GM19239 (cell line): Measurements from ENCODE around the gene EDEM2.
"Not testable (repeated sequence)": the region's sequence is repeated elsewhere in the genome, so short reads cannot be mapped to it uniquely, and the experiment has no call there.

ENCODE experiments used
- DNase-seq: peaks from one replicate; pipeline ENCODE4 v3.0.0; 2011; ENCODE audit warnings: low spot score; ENCODE audit not compliant: insufficient read length
- FAIRE-seq: peaks from 2 replicates; lab custom pipeline; 2011; peaks lifted over from hg19 to GRCh38; lab: Jason Lieb, UNC

EDEM2 gene

GRCh38 chr20:35133031-35133430 lies 14.1 kb downstream of the EDEM2 start:
- no peak for FAIRE-seq
- DNase-seq: no peak

- no peak for DNase-seq
- no peak for FAIRE-seq
Observed at GRCh38 chr20:35131934-35132333, 15.2 kb downstream of the EDEM2 start.

GRCh38 chr20:35129647-35130069 lies 17.5 kb downstream of the EDEM2 start:
- DNase-seq: no peak
- FAIRE-seq: no peak

GRCh38 chr20:35125753-35126152 lies 21.4 kb downstream of the EDEM2 start:
- DNase-seq (no peak), FAIRE-seq (no peak)

- no peak for FAIRE-seq
- no peak for DNase-seq
Observed at GRCh38 chr20:35122756-35123405, 24.3 kb downstream of the EDEM2 start.

GRCh38 chr20:35121186-35121585 lies 25.9 kb downstream of the EDEM2 start:
- DNase-seq (no peak), FAIRE-seq (no peak)

- FAIRE-seq (no peak), DNase-seq (no peak)
Observed at GRCh38 chr20:35120012-35120701, 27.0 kb downstream of the EDEM2 start.

- DNase-seq (no peak), FAIRE-seq (no peak)
Observed at GRCh38 chr20:35117629-35118028, 29.5 kb downstream of the EDEM2 start.

GRCh38 chr20:35117196-35117595 lies 29.9 kb downstream of the EDEM2 start:
- FAIRE-seq (no peak), DNase-seq (no peak)

- no peak for DNase-seq
- no peak for FAIRE-seq
Observed at GRCh38 chr20:35116258-35116657, 30.9 kb downstream of the EDEM2 start.

GRCh38 chr20:35115606-35116005 lies 31.5 kb downstream of the EDEM2 start:
- no peak for FAIRE-seq
- DNase-seq: no peak

GRCh38 chr20:35112276-35112675 lies 34.9 kb downstream of the EDEM2 start:
- not testable (repeated sequence) for DNase-seq, FAIRE-seq

GRCh38 chr20:35111141-35111888 lies 35.8 kb downstream of the EDEM2 start:
- FAIRE-seq (no peak), DNase-seq (no peak)

- DNase-seq (no peak), FAIRE-seq (no peak)
Observed at GRCh38 chr20:35108921-35109320, 38.2 kb downstream of the EDEM2 start.

- DNase-seq (no peak), FAIRE-seq (no peak)
Observed at GRCh38 chr20:35106827-35107380, 40.2 kb downstream of the EDEM2 start.

GRCh38 chr20:35104685-35105295 lies 42.3 kb downstream of the EDEM2 start:
- DNase-seq (no peak), FAIRE-seq (no peak)

- FAIRE-seq (no peak), DNase-seq (no peak)
Observed at GRCh38 chr20:35101620-35102019, 45.5 kb downstream of the EDEM2 start.

- FAIRE-seq: no peak
- DNase-seq: no peak
Observed at GRCh38 chr20:35093267-35093884, 53.8 kb downstream of the EDEM2 start.

- DNase-seq (peak; percentile 73), FAIRE-seq (peak; percentile 92)
Observed at GRCh38 chr20:35092524-35093266, 54.4 kb downstream of the EDEM2 start, which contains the start of gene TRPC4AP. Gene TRPC4AP, minus strand, starts transcription at chr20:35092807. Its CDS starts 26 bp downstream, at chr20:35092781.
